Prostate gland (tissue), 2 donors: ENCODE data around the gene PTPN23. TPM values are rescaled to one million over a fixed set of nuclear protein-coding genes. Genes with fewer than 3 reads are reported as not detected.

Source experiments
- DNase-seq: peaks from one replicate; pipeline ENCODE4 v3.0.0-alpha.2; 2019; ENCODE audit warnings: low spot score
- H3K27ac ChIP-seq, 2 donors: fragments of 200-600 bp; sonication (generic); 2 replicates each; pipeline ENCODE4 v1.5.1; 2017 to 2019
- H3K27me3 ChIP-seq: fragments of 200-600 bp; sonication (generic); replicated peaks from 2 replicates; pipeline ENCODE4 v1.5.1; 2019; ENCODE audit not compliant: insufficient read depth
- H3K36me3 ChIP-seq, 2 donors: fragments of 200-600 bp; sonication (generic); 1 replicate in 1 of 2; 2 replicates in 1 of 2; pipeline versions ENCODE4 v1.5.1 to v1.8.1; 2017 to 2019
- H3K4me1 ChIP-seq: fragments of 200-600 bp; sonication (generic); replicated peaks from 2 replicates; pipeline ENCODE4 v1.5.1; 2019
- H3K4me3 ChIP-seq, 2 donors: fragments of 200-600 bp; sonication (generic); 2 replicates each; pipeline ENCODE4 v1.5.1; 2017 to 2019
- H3K9me3 ChIP-seq: fragments of 200-600 bp; sonication (generic); 2 replicates; pipeline ENCODE4 v1.5.1; 2017
- CTCF ChIP-seq, 4 experiments: fragments of 200-600 bp in 2 of 4; fragments of 450-650 bp in 2 of 4; sonication (generic) in 2 of 4; IDR thresholded peaks; 1 replicate in 3 of 4; 2 replicates in 1 of 4; pipeline ENCODE4 v1.5.1; 2016 to 2019; ENCODE audit warnings: antibody characterized with exemption in 4 of 4, mild to moderate bottlenecking in 2 of 4, moderate library complexity in 2 of 4
- POLR2A ChIP-seq: fragments of 450-650 bp; IDR thresholded peaks from one replicate; pipeline ENCODE4 v1.6.1; 2016; ENCODE audit warnings: antibody characterized with exemption, mild to moderate bottlenecking
- POLR2AphosphoS5 ChIP-seq: sonication (generic); formaldehyde crosslinking; IDR thresholded peaks from one replicate; pipeline ENCODE4 v1.6.1; 2017; ENCODE audit warnings: antibody characterized with exemption
- WGBS: methylation state at CpG from one replicate; pipeline ENCODE4 v1.1.5; 2018; 5-methylcytosine and 5-hydroxymethylcytosine counted together
- intact Hi-C: fragments of 100-400 bp; cut with DNase I; formaldehyde crosslinking; loops from one replicate; pipeline ENCODE4 v1.14.2; 2022
- total RNA-seq, 2 donors: library from RNA; depleted of rRNA; stranded (reverse); fragments of >200 nt; gene quantifications; one replicate each; pipeline ENCODE4 v1.1.0, GENCODE V29; 2016

PTPN23 gene
- total RNA-seq, 2 donors from 2014 or later, result 31.7 to 47.4 TPM

GRCh38 chr3:47342151-47342550 is 38.7 kb upstream of the PTPN23 start:
- TF ChIP-seq POLR2AphosphoS5, result no peak
- no peak for TF ChIP-seq CTCF (IDR thresholded peaks at IDR 0.05)
- TF ChIP-seq POLR2A, result no peak
- Histone ChIP-seq H3K4me1 (no peaks in the 10 kb centered on the region), H3K4me3 (no peak overlapping the region), H3K27ac (no peak overlapping the region), H3K36me3 (no peaks in the 10 kb centered on the region), H3K9me3 (no peaks in the 10 kb centered on the region), H3K27me3 (no peaks in the 10 kb centered on the region)
- DNase-seq, result no peak
- 93% methylated on average over 2 of the region's 2 CpGs for WGBS
- intact Hi-C loops, result no loop called here

- Histone ChIP-seq H3K27me3 (no peaks in the 10 kb centered on the region), H3K9me3 (no peaks in the 10 kb centered on the region), H3K4me3 (no peak overlapping the region), H3K36me3 (no peaks in the 10 kb centered on the region), H3K4me1 (no peaks in the 10 kb centered on the region), H3K27ac (no peak overlapping the region)
- no peak for TF ChIP-seq POLR2A
- TF ChIP-seq CTCF (IDR thresholded peaks at IDR 0.05), result no peak
- no peak for TF ChIP-seq POLR2AphosphoS5
- DNase-seq, result no peak
- intact Hi-C loops, result no loop called here
These were observed 38.0 kb upstream of the PTPN23 start for GRCh38 chr3:47342812-47343211.

- WGBS, result 97% methylated on average over 15 of the region's 17 CpGs
- no peak for DNase-seq
- intact Hi-C loops, result no loop called here
- Histone ChIP-seq H3K36me3 (no peaks in the 10 kb centered on the region), H3K4me1 (no peaks in the 10 kb centered on the region), H3K27ac (no peak overlapping the region), H3K9me3 (no peaks in the 10 kb centered on the region), H3K4me3 (no peak overlapping the region), H3K27me3 (no peaks in the 10 kb centered on the region)
- TF ChIP-seq POLR2A (no peak), POLR2AphosphoS5 (no peak), CTCF (IDR thresholded peaks at IDR 0.05) (no peak)
These were observed 37.3 kb upstream of the PTPN23 start for GRCh38 chr3:47343471-47343971.

GRCh38 chr3:47344971-47345370 is 35.9 kb upstream of the PTPN23 start:
- no peak for DNase-seq
- no peak overlapping the region for H3K27ac ChIP-seq
- no peaks in the 10 kb centered on the region for H3K9me3 ChIP-seq
- no peak overlapping the region for H3K4me3 ChIP-seq
- WGBS, result 81% methylated on average over 6 of the region's 6 CpGs
- TF ChIP-seq CTCF (IDR thresholded peaks at IDR 0.05), result no peak
- TF ChIP-seq POLR2AphosphoS5, result no peak
- H3K36me3 ChIP-seq, result no peaks in the 10 kb centered on the region
- intact Hi-C loops, result no loop called here
- H3K27me3 ChIP-seq, result no peaks in the 10 kb centered on the region
- H3K4me1 ChIP-seq, result no peaks in the 10 kb centered on the region

- Histone ChIP-seq H3K4me1 (no peaks in the 10 kb centered on the region), H3K27ac (no peak overlapping the region), H3K36me3 (no peaks in the 10 kb centered on the region), H3K9me3 (no peaks in the 10 kb centered on the region), H3K27me3 (no peaks in the 10 kb centered on the region), H3K4me3 (no peak overlapping the region)
- intact Hi-C loops, result no loop called here
- 60% methylated on average over 4 of the region's 4 CpGs for WGBS
- DNase-seq, result no peak
- TF ChIP-seq CTCF (IDR thresholded peaks at IDR 0.05) (no peak), POLR2AphosphoS5 (no peak), POLR2A (no peak)
These were observed 33.5 kb upstream of the PTPN23 start for GRCh38 chr3:47347217-47347801.
